NT2/D1 (cell line): ENCODE measurements around the gene CNGA2.
"Not testable (repeated sequence)": the region's sequence is repeated elsewhere in the genome, so short reads cannot be mapped to it uniquely, and the experiment has no call there.

Experiments
- DNase-seq: peaks from one replicate; pipeline ENCODE4 v3.0.0-alpha.2; 2011; ENCODE audit warnings: low read depth, low spot score
- H3K27me3 ChIP-seq: 2 replicates; pipeline ENCODE4 v1.6.0; 2011; ENCODE audit warnings: mild to moderate bottlenecking; ENCODE audit not compliant: insufficient read length, insufficient read depth
- H3K36me3 ChIP-seq: 2 replicates; pipeline ENCODE4 v1.6.1; 2011; ENCODE audit warnings: mild to moderate bottlenecking, low read length, mixed read lengths; ENCODE audit not compliant: insufficient read depth, insufficient read length
- H3K4me1 ChIP-seq: 2 replicates; pipeline ENCODE4 v1.5.1; 2011; ENCODE audit not compliant: insufficient read depth, insufficient read length
- H3K4me3 ChIP-seq: 2 replicates; pipeline ENCODE4 v1.5.1; 2011; ENCODE audit warnings: low read depth; ENCODE audit not compliant: insufficient read length
- H3K9ac ChIP-seq: 2 replicates; pipeline ENCODE4 v1.6.0; 2011; ENCODE audit warnings: low read depth; ENCODE audit not compliant: insufficient read length
- H3K9me3 ChIP-seq: 2 replicates; pipeline ENCODE4 v1.5.1; 2011; ENCODE audit warnings: mild to moderate bottlenecking, low read length; ENCODE audit not compliant: insufficient read depth
- SUZ12 ChIP-seq: IDR thresholded peaks from 2 replicates; pipeline ENCODE4 v1.6.1; 2011; ENCODE audit not compliant: insufficient read length, insufficient read depth; ENCODE audit errors: extremely low read depth
- YY1 ChIP-seq: IDR thresholded peaks from 2 replicates; pipeline ENCODE4 v1.6.1; 2011; ENCODE audit not compliant: insufficient read length, insufficient read depth
- ZNF274 ChIP-seq: IDR thresholded peaks from 2 replicates; pipeline ENCODE4 v1.6.1; 2011; ENCODE audit warnings: mild to moderate bottlenecking, low read depth, low read length

CNGA2 gene

GRCh38 chrX:151734446-151734845 lies at the start of gene CNGA2:
Gene CNGA2, plus strand, starts transcription at chrX:151734746. Its CDS starts 3,738 bp downstream, at chrX:151738484.
- no peak within 1 kb of the TSS for H3K4me3 ChIP-seq
- no peak within 1 kb of the TSS for H3K9ac ChIP-seq
- no peaks in the 10 kb centered on the region for H3K36me3 ChIP-seq
- DNase-seq: no peak
- no peaks in the 10 kb centered on the region for H3K4me1 ChIP-seq
- no peaks in the 10 kb centered on the region for H3K9me3 ChIP-seq
- TF ChIP-seq YY1 (no peak), ZNF274 (no peak), SUZ12 (no peak)
- no peaks in the 10 kb centered on the region for H3K27me3 ChIP-seq

- TF ChIP-seq SUZ12 (no peak), ZNF274 (no peak), YY1 (no peak)
- Histone ChIP-seq H3K36me3 (no peaks in the 10 kb centered on the region), H3K4me1 (no peaks in the 10 kb centered on the region), H3K9ac (no peak overlapping the region), H3K27me3 (no peaks in the 10 kb centered on the region), H3K9me3 (no peaks in the 10 kb centered on the region), H3K4me3 (no peak overlapping the region)
- no peak for DNase-seq
Measured at GRCh38 chrX:151687635-151688034, 46.9 kb upstream of the CNGA2 start.

GRCh38 chrX:151688695-151689094 lies 45.9 kb upstream of the CNGA2 start:
- Histone ChIP-seq H3K36me3 (no peaks in the 10 kb centered on the region), H3K9me3 (no peaks in the 10 kb centered on the region), H3K4me1 (no peaks in the 10 kb centered on the region), H3K9ac (no peak overlapping the region), H3K4me3 (no peak overlapping the region), H3K27me3 (no peaks in the 10 kb centered on the region)
- TF ChIP-seq YY1: no peak
- no peak for TF ChIP-seq ZNF274
- TF ChIP-seq SUZ12: no peak
- no peak for DNase-seq

GRCh38 chrX:151692825-151693224 lies 41.7 kb upstream of the CNGA2 start:
- TF ChIP-seq YY1: no peak
- TF ChIP-seq SUZ12: no peak
- no peak for TF ChIP-seq ZNF274
- Histone ChIP-seq H3K4me1 (no peaks in the 10 kb centered on the region), H3K27me3 (no peaks in the 10 kb centered on the region), H3K9ac (no peak overlapping the region), H3K9me3 (no peaks in the 10 kb centered on the region), H3K36me3 (no peaks in the 10 kb centered on the region), H3K4me3 (no peak overlapping the region)
- DNase-seq: no peak

GRCh38 chrX:151694121-151694520 lies 40.4 kb upstream of the CNGA2 start:
- Histone ChIP-seq H3K9me3 (no peaks in the 10 kb centered on the region), H3K4me1 (no peaks in the 10 kb centered on the region), H3K36me3 (no peaks in the 10 kb centered on the region), H3K27me3 (no peaks in the 10 kb centered on the region), H3K9ac (no peak overlapping the region), H3K4me3 (no peak overlapping the region)
- TF ChIP-seq YY1 (no peak), ZNF274 (no peak), SUZ12 (no peak)
- DNase-seq: no peak

- H3K9me3 ChIP-seq: no peaks in the 10 kb centered on the region
- H3K36me3 ChIP-seq: no peaks in the 10 kb centered on the region
- DNase-seq: no peak
- no peaks in the 10 kb centered on the region for H3K4me1 ChIP-seq
- no peak for TF ChIP-seq SUZ12
- no peak for TF ChIP-seq YY1
- no peak for TF ChIP-seq ZNF274
- peak within 1 kb of the TSS; percentile 15 for H3K4me3 ChIP-seq
- H3K9ac ChIP-seq: no peak within 1 kb of the TSS
- no peaks in the 10 kb centered on the region for H3K27me3 ChIP-seq
Measured at GRCh38 chrX:151694661-151695582, 39.6 kb upstream of the CNGA2 start, which contains the start of gene PRRG3. Gene PRRG3, plus strand, starts transcription at chrX:151695458. Its CDS starts 3,357 bp downstream, at chrX:151698815.

- peak overlapping the region; percentile 15 for H3K4me3 ChIP-seq
- H3K36me3 ChIP-seq: no peaks in the 10 kb centered on the region
- no peak overlapping the region for H3K9ac ChIP-seq
- H3K4me1 ChIP-seq: no peaks in the 10 kb centered on the region
- no peak for DNase-seq
- TF ChIP-seq ZNF274: no peak
- no peak for TF ChIP-seq YY1
- no peak for TF ChIP-seq SUZ12
- H3K9me3 ChIP-seq: no peaks in the 10 kb centered on the region
- H3K27me3 ChIP-seq: no peaks in the 10 kb centered on the region
Measured at GRCh38 chrX:151695583-151696340, 38.8 kb upstream of the CNGA2 start.

GRCh38 chrX:151697082-151697481 lies 37.5 kb upstream of the CNGA2 start:
- not testable (repeated sequence) for DNase-seq, H3K9me3 ChIP-seq, H3K4me1 ChIP-seq, H3K27me3 ChIP-seq, H3K36me3 ChIP-seq, H3K9ac ChIP-seq, H3K4me3 ChIP-seq
